HUES48 (cell line): Measurements from ENCODE around the gene PPIL4.

Experiments
- H3K27ac ChIP-seq: one replicate; pipeline ENCODE4 v1.7.0; 2013; ENCODE audit warnings: low read depth, low read length, inconsistent platforms
- H3K27me3 ChIP-seq: 2 replicates; pipeline ENCODE4 v1.6.1; 2013; ENCODE audit warnings: mild to moderate bottlenecking, low read length; ENCODE audit not compliant: control insufficient read depth, insufficient read depth
- H3K36me3 ChIP-seq: 2 replicates; pipeline ENCODE4 v1.6.1; 2013; ENCODE audit warnings: low read length; ENCODE audit not compliant: control insufficient read depth, insufficient read depth
- H3K4me1 ChIP-seq: 2 replicates; pipeline ENCODE4 v1.6.1; 2013; ENCODE audit warnings: mild to moderate bottlenecking, low read length; ENCODE audit not compliant: control insufficient read depth, insufficient read depth
- H3K4me3 ChIP-seq: 2 replicates; pipeline ENCODE4 v1.5.1; 2013; ENCODE audit warnings: mild to moderate bottlenecking, low read depth, low read length
- H3K9ac ChIP-seq: 2 replicates; pipeline ENCODE4 v1.6.1; 2013; ENCODE audit warnings: mild to moderate bottlenecking, low read depth, low read length, moderate library complexity
- H3K9me3 ChIP-seq: 2 replicates; pipeline ENCODE4 v1.6.1; 2013; ENCODE audit warnings: low read length; ENCODE audit not compliant: control insufficient read depth, insufficient read depth

The PPIL4 gene

GRCh38 chr6:149545754-149546471 is at the start of gene PPIL4:
TSS of gene PPIL4 (minus strand) at chr6:149546043. CDS start at chr6:149546005, 38 bp downstream.
- peaks cover 8% of the 10 kb centered on the region for H3K4me1 ChIP-seq

GRCh38 chr6:149593408-149593807 is 47.6 kb upstream of the PPIL4 start:
- Histone ChIP-seq H3K9ac (no peak overlapping the region), H3K27me3 (no peaks in the 10 kb centered on the region), H3K4me3 (no peak overlapping the region), H3K36me3 (peaks cover 72% of the 10 kb centered on the region), H3K9me3 (no peaks in the 10 kb centered on the region), H3K4me1 (no peaks in the 10 kb centered on the region), H3K27ac (no peak overlapping the region)

More at GRCh38 chr6:149545754-149546471, at the start of gene PPIL4:
- Histone ChIP-seq H3K27me3 (no peaks in the 10 kb centered on the region), H3K9me3 (no peaks in the 10 kb centered on the region), H3K36me3 (peaks cover under 1% of the 10 kb centered on the region), H3K4me3 (peak within 1 kb of the TSS; percentile 85), H3K27ac (peak within 1 kb of the TSS; percentile 97), H3K9ac (peak within 1 kb of the TSS; percentile 90)

GRCh38 chr6:149592983-149593382 is 47.1 kb upstream of the PPIL4 start:
- H3K4me3 ChIP-seq = no peak overlapping the region
- no peaks in the 10 kb centered on the region for H3K27me3 ChIP-seq
- no peaks in the 10 kb centered on the region for H3K9me3 ChIP-seq
- H3K36me3 ChIP-seq = peaks cover 75% of the 10 kb centered on the region
- no peak overlapping the region for H3K27ac ChIP-seq
- H3K9ac ChIP-seq = no peak overlapping the region
- no peaks in the 10 kb centered on the region for H3K4me1 ChIP-seq

GRCh38 chr6:149586149-149586548 is 40.3 kb upstream of the PPIL4 start:
- Histone ChIP-seq H3K4me1 (no peaks in the 10 kb centered on the region), H3K27ac (no peak overlapping the region), H3K4me3 (no peak overlapping the region), H3K36me3 (peaks cover 75% of the 10 kb centered on the region), H3K9ac (no peak overlapping the region), H3K27me3 (no peaks in the 10 kb centered on the region), H3K9me3 (no peaks in the 10 kb centered on the region)

- Histone ChIP-seq H3K36me3 (peaks cover 61% of the 10 kb centered on the region), H3K4me3 (no peak overlapping the region), H3K27ac (no peak overlapping the region), H3K9me3 (no peaks in the 10 kb centered on the region), H3K9ac (no peak overlapping the region), H3K27me3 (no peaks in the 10 kb centered on the region), H3K4me1 (no peaks in the 10 kb centered on the region)
These were observed 35.5 kb upstream of the PPIL4 start for GRCh38 chr6:149581349-149581748.

GRCh38 chr6:149580880-149581279 is 35.0 kb upstream of the PPIL4 start:
- H3K9me3 ChIP-seq = no peaks in the 10 kb centered on the region
- no peaks in the 10 kb centered on the region for H3K4me1 ChIP-seq
- no peak overlapping the region for H3K4me3 ChIP-seq
- H3K9ac ChIP-seq = no peak overlapping the region
- peaks cover 57% of the 10 kb centered on the region for H3K36me3 ChIP-seq
- no peak overlapping the region for H3K27ac ChIP-seq
- H3K27me3 ChIP-seq = no peaks in the 10 kb centered on the region

- no peak overlapping the region for H3K4me3 ChIP-seq
- no peak overlapping the region for H3K27ac ChIP-seq
These were observed 22.2 kb upstream of the PPIL4 start for GRCh38 chr6:149567945-149568585.

GRCh38 chr6:149567194-149567586 is 21.3 kb upstream of the PPIL4 start:
- H3K9me3 ChIP-seq = no peaks in the 10 kb centered on the region
- H3K36me3 ChIP-seq = no peaks in the 10 kb centered on the region
- peaks cover 6% of the 10 kb centered on the region for H3K4me1 ChIP-seq
- peak overlapping the region; percentile 91 for H3K27ac ChIP-seq
- H3K4me3 ChIP-seq = peak overlapping the region; percentile 94
- H3K9ac ChIP-seq = peak overlapping the region; percentile 94
- H3K27me3 ChIP-seq = no peaks in the 10 kb centered on the region

More at GRCh38 chr6:149567945-149568585, 22.2 kb upstream of the PPIL4 start:
- H3K9me3 ChIP-seq = no peaks in the 10 kb centered on the region
- 0 out of 2 replicates have a peak, but pooled peaks cover under 1% of the 10 kb centered on the region for H3K36me3 ChIP-seq
- H3K27me3 ChIP-seq = no peaks in the 10 kb centered on the region
- H3K9ac ChIP-seq = no peak overlapping the region
- peaks cover 6% of the 10 kb centered on the region for H3K4me1 ChIP-seq

GRCh38 chr6:149566410-149567193 is 20.8 kb upstream of the PPIL4 start:
- Histone ChIP-seq H3K4me3 (peak overlapping the region; percentile 94), H3K9me3 (no peaks in the 10 kb centered on the region), H3K27me3 (no peaks in the 10 kb centered on the region), H3K36me3 (no peaks in the 10 kb centered on the region), H3K27ac (peak overlapping the region; percentile 91), H3K4me1 (peaks cover 6% of the 10 kb centered on the region), H3K9ac (peak overlapping the region; percentile 94)

- Histone ChIP-seq H3K4me3 (peak within 1 kb of the TSS; percentile 94), H3K9me3 (no peaks in the 10 kb centered on the region), H3K27ac (peak within 1 kb of the TSS; percentile 91), H3K36me3 (no peaks in the 10 kb centered on the region), H3K27me3 (no peaks in the 10 kb centered on the region), H3K9ac (peak within 1 kb of the TSS; percentile 94), H3K4me1 (peaks cover 6% of the 10 kb centered on the region)
These were observed 19.9 kb upstream of the PPIL4 start, which contains the start of gene GINM1 for GRCh38 chr6:149565527-149566409. TSS of gene GINM1 (plus strand) at chr6:149566375. CDS start at chr6:149566415, 40 bp downstream.
